Nephron progenitor cell (in vitro differentiated cells): Measurements from ENCODE around the gene CSNK2B.

ENCODE experiments used
- DNase-seq: peaks from one replicate; pipeline ENCODE4 v3.0.0; 2021
- H3K27ac Mint-ChIP-seq: 2 replicates; pipeline ENCODE4 v1.8.0; 2021; ENCODE audit warnings: mild to moderate bottlenecking, moderate library complexity, mixed read lengths
- H3K27me3 Mint-ChIP-seq: 2 replicates; pipeline ENCODE4 v1.8.0; 2021; ENCODE audit warnings: mild to moderate bottlenecking, low read depth, mixed read lengths; ENCODE audit not compliant: poor library complexity
- H3K36me3 Mint-ChIP-seq: 2 replicates; pipeline ENCODE4 v1.8.0; 2021; ENCODE audit warnings: low read depth, mixed read lengths
- H3K4me1 Mint-ChIP-seq: 2 replicates; pipeline ENCODE4 v1.8.0; 2021; ENCODE audit warnings: mixed read lengths
- H3K4me3 Mint-ChIP-seq: 2 replicates; pipeline ENCODE4 v1.8.0; 2021; ENCODE audit warnings: mild to moderate bottlenecking, moderate library complexity, mixed read lengths
- H3K9me3 Mint-ChIP-seq: 2 replicates; pipeline ENCODE4 v1.8.0; 2021; ENCODE audit warnings: mild to moderate bottlenecking, moderate library complexity, mixed read lengths
- CTCF ChIP-seq: fragments of 200-600 bp; sonication (generic); IDR thresholded peaks from 2 replicates; pipeline ENCODE4 v1.5.0; 2021; ENCODE audit warnings: antibody characterized with exemption

CSNK2B gene

GRCh38 chr6:31640612-31641011 is 25.3 kb upstream of the CSNK2B start:
- H3K4me3 Mint-ChIP-seq: no peak overlapping the region
- H3K36me3 Mint-ChIP-seq: peaks cover 62% of the 10 kb centered on the region
- no peak for DNase-seq
- TF ChIP-seq CTCF: no peak
- H3K9me3 Mint-ChIP-seq: no peaks in the 10 kb centered on the region
- H3K27me3 Mint-ChIP-seq: no peaks in the 10 kb centered on the region
- H3K27ac Mint-ChIP-seq: peak overlapping the region; percentile 40
- no peaks in the 10 kb centered on the region for H3K4me1 Mint-ChIP-seq

- Mint-ChIP-seq H3K27ac (peak overlapping the region; percentile 82), H3K4me1 (no peaks in the 10 kb centered on the region), H3K9me3 (no peaks in the 10 kb centered on the region), H3K27me3 (no peaks in the 10 kb centered on the region), H3K36me3 (peaks cover 62% of the 10 kb centered on the region), H3K4me3 (no peak overlapping the region)
- DNase-seq: no peak
- no peak for TF ChIP-seq CTCF
These were observed 24.5 kb upstream of the CSNK2B start for GRCh38 chr6:31641370-31641769.

- Mint-ChIP-seq H3K4me3 (no peak overlapping the region), H3K9me3 (no peaks in the 10 kb centered on the region), H3K4me1 (no peaks in the 10 kb centered on the region), H3K27me3 (no peaks in the 10 kb centered on the region), H3K27ac (no peak overlapping the region), H3K36me3 (peaks cover 64% of the 10 kb centered on the region)
- no peak for DNase-seq
- no peak for TF ChIP-seq CTCF
These were observed 22.9 kb upstream of the CSNK2B start for GRCh38 chr6:31642798-31643570.

GRCh38 chr6:31643818-31644454 is 21.9 kb upstream of the CSNK2B start:
- H3K4me1 Mint-ChIP-seq: peaks cover 6% of the 10 kb centered on the region
- no peak for TF ChIP-seq CTCF
- no peaks in the 10 kb centered on the region for H3K27me3 Mint-ChIP-seq
- no peak for DNase-seq
- no peak overlapping the region for H3K4me3 Mint-ChIP-seq
- no peaks in the 10 kb centered on the region for H3K9me3 Mint-ChIP-seq
- H3K27ac Mint-ChIP-seq: no peak overlapping the region
- peaks cover 70% of the 10 kb centered on the region for H3K36me3 Mint-ChIP-seq

- H3K4me1 Mint-ChIP-seq: peaks cover 16% of the 10 kb centered on the region
- H3K36me3 Mint-ChIP-seq: peaks cover 74% of the 10 kb centered on the region
- no peaks in the 10 kb centered on the region for H3K9me3 Mint-ChIP-seq
- no peak overlapping the region for H3K4me3 Mint-ChIP-seq
- peak overlapping the region; percentile 48 for H3K27ac Mint-ChIP-seq
- TF ChIP-seq CTCF: no peak
- DNase-seq: no peak
- H3K27me3 Mint-ChIP-seq: no peaks in the 10 kb centered on the region
These were observed 20.6 kb upstream of the CSNK2B start for GRCh38 chr6:31645325-31645724.
